Suprapubic skin (tissue), 4 donors: ENCODE data around the gene DCAF15.

Experiments used
- EP300 ChIP-seq: sonication (generic); formaldehyde crosslinking; IDR thresholded peaks from one replicate; pipeline ENCODE4 v1.6.1; 2017; ENCODE audit warnings: antibody characterized with exemption
- POLR2A ChIP-seq, 2 donors: fragments of 450-650 bp; IDR thresholded peaks; one replicate each; pipeline ENCODE4 v1.6.1; 2017; ENCODE audit warnings: antibody characterized with exemption in 2 of 2, mild to moderate bottlenecking in 2 of 2, moderate library complexity in 2 of 2
- POLR2AphosphoS5 ChIP-seq, 3 donors: sonication (generic); formaldehyde crosslinking; IDR thresholded peaks; one replicate each; pipeline ENCODE4 v1.6.1; 2017; ENCODE audit warnings: antibody characterized with exemption in 3 of 3
- TF ChIP-seq, protein P1 (sequence below), 2 donors: fragments of 200-600 bp in 1 of 2; fragments of 450-650 bp in 1 of 2; sonication (generic) in 1 of 2; IDR thresholded peaks; one replicate each; pipeline ENCODE4 v1.5.1; 2016 to 2019; ENCODE audit warnings: antibody characterized with exemption in 2 of 2, mild to moderate bottlenecking in 1 of 2, moderate library complexity in 1 of 2

DNA sequence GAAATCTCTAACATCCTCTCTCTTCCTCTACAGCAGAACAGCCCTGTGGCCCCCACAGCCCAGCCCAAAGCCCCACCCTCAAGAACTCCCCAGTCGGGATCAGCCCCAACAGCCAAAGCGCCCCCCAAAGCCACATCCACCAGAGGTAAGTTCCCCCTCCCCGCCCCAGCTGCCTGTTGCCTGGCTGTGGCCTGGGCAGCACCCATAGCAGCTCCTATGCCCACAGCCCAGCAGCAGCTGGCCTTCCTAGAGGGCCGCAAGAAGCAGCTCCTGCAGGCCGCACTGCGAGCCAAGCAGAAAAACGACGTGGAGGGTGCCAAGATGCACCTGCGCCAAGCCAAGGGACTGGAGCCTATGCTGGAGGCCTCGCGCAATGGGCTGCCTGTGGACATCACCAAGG is 31.8 kb upstream of the DCAF15 start:
- TF ChIP-seq POLR2AphosphoS5 (IDR thresholded peaks at IDR 0.05) (no peak), POLR2A (IDR thresholded peaks at IDR 0.05) (no peak), EP300 (no peak)
- TF ChIP-seq, protein P1, sequence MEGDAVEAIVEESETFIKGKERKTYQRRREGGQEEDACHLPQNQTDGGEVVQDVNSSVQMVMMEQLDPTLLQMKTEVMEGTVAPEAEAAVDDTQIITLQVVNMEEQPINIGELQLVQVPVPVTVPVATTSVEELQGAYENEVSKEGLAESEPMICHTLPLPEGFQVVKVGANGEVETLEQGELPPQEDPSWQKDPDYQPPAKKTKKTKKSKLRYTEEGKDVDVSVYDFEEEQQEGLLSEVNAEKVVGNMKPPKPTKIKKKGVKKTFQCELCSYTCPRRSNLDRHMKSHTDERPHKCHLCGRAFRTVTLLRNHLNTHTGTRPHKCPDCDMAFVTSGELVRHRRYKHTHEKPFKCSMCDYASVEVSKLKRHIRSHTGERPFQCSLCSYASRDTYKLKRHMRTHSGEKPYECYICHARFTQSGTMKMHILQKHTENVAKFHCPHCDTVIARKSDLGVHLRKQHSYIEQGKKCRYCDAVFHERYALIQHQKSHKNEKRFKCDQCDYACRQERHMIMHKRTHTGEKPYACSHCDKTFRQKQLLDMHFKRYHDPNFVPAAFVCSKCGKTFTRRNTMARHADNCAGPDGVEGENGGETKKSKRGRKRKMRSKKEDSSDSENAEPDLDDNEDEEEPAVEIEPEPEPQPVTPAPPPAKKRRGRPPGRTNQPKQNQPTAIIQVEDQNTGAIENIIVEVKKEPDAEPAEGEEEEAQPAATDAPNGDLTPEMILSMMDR (IDR thresholded peaks at IDR 0.05), result no peak
